ENCODE measurements around the gene PAK2. TPM values are rescaled to one million over a fixed set of nuclear protein-coding genes. Genes with fewer than 3 reads are reported as not detected.
"Not testable (repeated sequence)": the region's sequence is repeated elsewhere in the genome, so short reads cannot be mapped to it uniquely, and the experiment has no call there.

PAK2 gene
- total RNA-seq, 2 donors from 2014 or later = 37.4 to 48.3 TPM

DNA sequence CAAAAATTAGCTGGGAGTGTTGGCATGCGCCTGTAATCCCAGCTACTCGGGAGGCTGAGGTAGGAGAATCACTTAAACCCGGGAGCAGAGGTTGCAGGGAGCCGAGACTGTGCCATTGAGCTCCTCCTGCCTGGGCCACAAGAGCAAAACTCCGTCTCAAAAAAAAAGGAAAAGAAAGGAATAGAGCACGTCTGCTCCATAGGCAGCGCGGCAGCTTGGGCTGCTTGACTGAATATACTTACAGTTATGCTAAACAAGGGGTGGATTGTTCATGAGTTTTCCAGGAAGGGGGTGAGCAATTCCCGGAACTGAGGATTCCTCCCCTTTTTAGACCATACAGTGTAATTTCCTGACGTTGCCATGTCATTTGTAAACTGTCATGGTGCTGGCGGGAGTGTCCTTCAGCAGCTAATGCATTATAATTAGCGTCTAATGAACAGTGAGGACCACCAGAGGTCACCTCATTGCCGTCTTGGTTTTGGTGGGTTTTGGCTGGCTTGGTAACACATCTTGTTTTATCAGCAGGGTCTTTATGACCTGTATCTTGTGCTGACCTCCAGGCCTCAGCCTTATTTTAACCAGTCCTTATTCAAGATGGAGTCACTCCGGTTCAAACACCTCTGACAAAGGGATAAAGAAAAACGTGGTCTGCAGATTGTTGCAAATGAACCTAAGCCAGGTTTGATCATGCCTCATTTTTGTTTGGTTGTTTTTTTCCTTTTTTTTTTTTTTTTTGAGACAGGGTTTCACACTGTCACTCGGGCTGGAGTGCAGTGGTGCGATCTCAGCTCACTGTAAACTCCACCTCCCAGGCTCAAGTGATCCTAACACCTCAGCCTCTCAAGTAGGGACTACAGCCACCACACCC lies 103.1 kb downstream of the PAK2 start:
- no peak for DNase-seq (ENCODE audit: low spot score)
- 77% methylated on average over 17 of the region's 17 CpGs for WGBS
- Histone ChIP-seq H3K36me3 (no peaks in the 10 kb centered on the region), H3K27me3 (replicated peaks; ENCODE audit: insufficient read depth) (no peaks in the 10 kb centered on the region), H3K4me1 (replicated peaks) (no peaks in the 10 kb centered on the region), H3K4me3 (no peak overlapping the region), H3K27ac (no peak overlapping the region), H3K9me3 (no peaks in the 10 kb centered on the region)
- intact Hi-C loops (cut with DNase I) = no loop called here
- no peak for TF ChIP-seq POLR2AphosphoS5 (IDR thresholded peaks at IDR 0.05)
- no peak for TF ChIP-seq POLR2A (IDR thresholded peaks at IDR 0.05)
- TF ChIP-seq, protein P1, sequence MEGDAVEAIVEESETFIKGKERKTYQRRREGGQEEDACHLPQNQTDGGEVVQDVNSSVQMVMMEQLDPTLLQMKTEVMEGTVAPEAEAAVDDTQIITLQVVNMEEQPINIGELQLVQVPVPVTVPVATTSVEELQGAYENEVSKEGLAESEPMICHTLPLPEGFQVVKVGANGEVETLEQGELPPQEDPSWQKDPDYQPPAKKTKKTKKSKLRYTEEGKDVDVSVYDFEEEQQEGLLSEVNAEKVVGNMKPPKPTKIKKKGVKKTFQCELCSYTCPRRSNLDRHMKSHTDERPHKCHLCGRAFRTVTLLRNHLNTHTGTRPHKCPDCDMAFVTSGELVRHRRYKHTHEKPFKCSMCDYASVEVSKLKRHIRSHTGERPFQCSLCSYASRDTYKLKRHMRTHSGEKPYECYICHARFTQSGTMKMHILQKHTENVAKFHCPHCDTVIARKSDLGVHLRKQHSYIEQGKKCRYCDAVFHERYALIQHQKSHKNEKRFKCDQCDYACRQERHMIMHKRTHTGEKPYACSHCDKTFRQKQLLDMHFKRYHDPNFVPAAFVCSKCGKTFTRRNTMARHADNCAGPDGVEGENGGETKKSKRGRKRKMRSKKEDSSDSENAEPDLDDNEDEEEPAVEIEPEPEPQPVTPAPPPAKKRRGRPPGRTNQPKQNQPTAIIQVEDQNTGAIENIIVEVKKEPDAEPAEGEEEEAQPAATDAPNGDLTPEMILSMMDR (IDR thresholded peaks at IDR 0.05) = no peak

DNA sequence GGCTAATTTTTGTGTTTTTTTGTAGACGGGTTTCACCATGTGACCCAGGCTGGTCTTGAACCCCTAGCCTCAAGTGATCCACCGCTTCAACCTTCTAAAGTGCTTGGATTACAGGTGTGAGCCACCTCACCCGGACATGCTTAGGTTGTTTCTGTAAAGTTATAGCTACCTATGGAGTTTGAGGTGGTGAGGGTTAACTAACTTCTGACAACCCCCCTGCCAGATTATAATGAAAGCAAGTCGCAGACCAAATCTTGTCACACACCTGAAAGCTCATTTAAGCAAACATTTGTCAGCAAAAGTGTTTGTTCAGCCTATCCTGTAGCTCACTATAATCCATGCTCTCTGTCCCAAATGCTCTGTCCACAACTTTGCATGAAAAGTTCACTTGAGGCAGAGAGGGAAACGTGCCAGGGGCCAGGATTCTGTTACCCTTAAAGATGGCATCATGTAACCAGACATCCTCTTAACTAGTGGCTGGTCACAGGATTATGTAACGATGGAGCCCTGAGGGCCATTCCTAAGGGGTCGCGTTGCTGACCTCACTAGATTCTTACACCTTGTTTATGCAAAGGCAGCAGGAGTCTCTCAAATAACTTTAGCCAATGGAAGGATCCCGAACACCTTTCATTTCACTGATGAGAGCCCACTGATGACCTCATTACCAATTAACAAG lies 103.9 kb downstream of the PAK2 start:
- H3K36me3 ChIP-seq = no peaks in the 10 kb centered on the region
- H3K9me3 ChIP-seq = no peaks in the 10 kb centered on the region
- H3K4me3 ChIP-seq = no peak overlapping the region
- no peak for DNase-seq (ENCODE audit: low spot score)
- TF ChIP-seq POLR2AphosphoS5 (IDR thresholded peaks at IDR 0.05) (no peak), POLR2A (IDR thresholded peaks at IDR 0.05) (no peak)
- TF ChIP-seq, protein P1 (IDR thresholded peaks at IDR 0.05) = no peak
- WGBS = 78% methylated on average over 9 of the region's 9 CpGs
- intact Hi-C loops (cut with DNase I) = no loop called here
- no peak overlapping the region for H3K27ac ChIP-seq
- H3K4me1 ChIP-seq (replicated peaks) = no peaks in the 10 kb centered on the region
- H3K27me3 ChIP-seq (replicated peaks; ENCODE audit: insufficient read depth) = no peaks in the 10 kb centered on the region

DNA sequence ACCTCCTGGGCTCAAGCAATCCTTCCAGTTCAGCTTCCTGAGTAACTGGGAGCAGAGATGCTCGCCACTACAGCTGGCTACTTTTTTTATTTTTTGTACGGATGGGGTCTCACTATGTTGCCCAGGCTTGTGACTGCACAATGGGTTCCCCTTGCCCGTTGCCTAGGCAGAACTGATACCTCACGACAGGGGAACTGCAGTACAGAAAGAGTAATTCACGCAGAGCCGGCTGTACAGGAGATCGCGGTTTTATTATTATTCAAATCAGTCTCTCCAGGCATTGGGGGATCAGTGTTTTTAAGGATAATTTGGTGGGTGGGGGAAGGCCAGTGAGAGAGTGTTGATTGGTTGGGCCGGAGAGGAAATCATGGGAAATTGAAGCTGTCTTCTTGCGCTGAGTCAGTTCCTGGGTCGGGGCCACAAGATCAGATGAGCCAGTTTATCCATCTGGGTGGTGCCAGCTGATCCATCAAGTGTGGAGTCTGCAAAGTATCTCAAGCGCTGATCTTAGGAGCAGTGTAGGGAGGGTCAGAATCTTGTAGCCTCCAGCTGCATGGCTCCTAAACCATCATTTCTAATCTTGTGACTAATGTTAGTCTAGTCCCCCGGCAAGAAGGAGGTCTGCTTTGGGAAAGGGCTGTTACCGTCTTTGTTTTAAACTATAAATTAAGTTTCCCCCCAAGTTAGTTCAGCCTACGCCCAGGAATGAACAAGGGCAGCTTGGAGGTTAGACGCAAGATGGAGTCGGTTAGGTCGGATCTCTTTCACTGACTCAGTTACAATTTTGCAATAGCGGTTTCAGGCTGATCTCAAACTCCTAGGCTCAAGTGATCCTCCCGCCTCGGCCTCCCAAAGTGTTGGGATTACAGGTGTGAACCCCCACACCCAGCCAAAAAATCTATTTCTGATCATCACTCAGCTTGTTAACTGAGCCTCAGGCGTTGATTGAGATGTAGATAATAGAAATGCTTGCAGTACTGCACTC lies 104.9 kb downstream of the PAK2 start:
- H3K4me3 ChIP-seq; H3K4me1 ChIP-seq (replicated peaks); DNase-seq (ENCODE audit: low spot score); H3K27me3 ChIP-seq (replicated peaks; ENCODE audit: insufficient read depth); H3K9me3 ChIP-seq; H3K36me3 ChIP-seq; H3K27ac ChIP-seq; intact Hi-C loops (cut with DNase I): not testable (repeated sequence)
- WGBS = 86% methylated on average over 20 of the region's 22 CpGs

DNA sequence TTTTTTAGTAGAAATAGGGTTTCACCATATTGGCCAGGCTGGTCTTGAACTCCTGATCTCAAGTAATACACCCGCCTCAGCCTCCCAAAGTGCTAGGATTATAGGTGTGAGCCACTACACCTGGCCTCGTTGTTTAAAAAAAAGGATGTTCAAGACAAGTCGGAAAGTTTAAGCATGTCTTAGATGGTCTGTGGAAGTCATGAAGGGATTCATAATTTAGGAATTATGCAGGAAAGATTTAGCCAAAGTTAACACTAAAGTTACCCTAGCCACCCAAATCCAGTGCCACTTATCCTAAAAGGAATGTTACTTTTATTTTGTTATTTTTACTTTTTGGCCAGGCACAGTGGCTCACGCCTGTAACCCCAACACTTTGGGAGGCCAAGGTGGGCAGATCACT lies 108.7 kb downstream of the PAK2 start:
- H3K27ac ChIP-seq; DNase-seq (ENCODE audit: low spot score); H3K36me3 ChIP-seq; H3K9me3 ChIP-seq; H3K27me3 ChIP-seq (replicated peaks; ENCODE audit: insufficient read depth); H3K4me3 ChIP-seq; intact Hi-C loops (cut with DNase I); H3K4me1 ChIP-seq (replicated peaks): not testable (repeated sequence)
- WGBS = 92% methylated on average over 4 of the region's 4 CpGs

DNA sequence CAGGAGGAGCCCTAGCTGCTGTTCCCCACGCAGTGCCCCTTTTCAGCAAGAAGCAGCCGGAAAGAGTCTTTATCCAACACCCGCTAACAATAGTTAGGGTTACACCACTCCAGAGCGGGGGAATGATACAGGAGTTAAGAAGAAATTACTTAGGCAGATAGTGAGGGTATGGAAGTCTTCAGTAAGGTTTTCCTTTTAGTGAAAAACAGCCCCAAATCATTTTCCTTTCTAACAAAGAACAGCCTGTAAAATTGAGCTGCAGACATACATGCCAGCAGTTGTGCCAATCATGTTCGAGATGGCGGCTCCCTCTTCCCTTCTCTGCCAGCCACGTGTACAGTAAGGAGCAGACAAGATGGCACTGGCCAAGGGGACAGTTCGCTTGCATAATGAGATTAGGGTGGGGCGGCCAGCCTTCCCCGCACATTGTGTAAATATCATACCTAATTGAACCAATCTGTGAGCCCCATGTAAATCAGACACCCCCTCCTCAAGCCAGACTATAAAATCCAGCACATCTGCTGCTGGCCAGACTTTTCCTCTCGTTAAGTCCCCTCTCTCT lies 109.6 kb downstream of the PAK2 start:
- no peak overlapping the region for H3K27ac ChIP-seq
- no peaks in the 10 kb centered on the region for H3K9me3 ChIP-seq
- H3K36me3 ChIP-seq = no peaks in the 10 kb centered on the region
- H3K27me3 ChIP-seq (replicated peaks; ENCODE audit: insufficient read depth) = no peaks in the 10 kb centered on the region
- no peak for TF ChIP-seq POLR2A (IDR thresholded peaks at IDR 0.05)
- TF ChIP-seq, protein P1 (IDR thresholded peaks at IDR 0.05) = no peak
- no peak for TF ChIP-seq POLR2AphosphoS5 (IDR thresholded peaks at IDR 0.05)
- no peak overlapping the region for H3K4me3 ChIP-seq
- DNase-seq (ENCODE audit: low spot score) = no peak
- intact Hi-C loops (cut with DNase I) = no loop called here
- 72% methylated on average over 11 of the region's 11 CpGs for WGBS
- H3K4me1 ChIP-seq (replicated peaks) = no peaks in the 10 kb centered on the region

DNA sequence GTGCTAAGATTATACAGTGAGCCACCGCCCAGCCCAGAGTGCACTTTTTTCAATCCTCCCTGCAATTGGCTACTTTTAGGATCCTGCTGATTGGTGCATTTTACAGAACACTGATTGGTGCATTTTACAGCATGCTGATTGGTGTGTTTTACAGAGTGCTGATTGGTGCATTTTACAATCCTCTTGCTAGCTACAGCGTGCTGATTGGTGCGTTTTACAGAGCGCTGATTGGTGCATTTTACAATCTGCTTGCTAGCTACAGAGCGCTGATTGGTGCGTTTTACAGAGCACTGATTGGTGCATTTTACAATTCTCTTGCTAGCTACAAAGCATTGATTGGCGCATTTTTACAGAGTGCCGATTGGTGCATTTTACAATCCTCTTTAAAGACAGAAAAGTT lies 123.3 kb downstream of the PAK2 start:
- H3K27ac ChIP-seq; intact Hi-C loops (cut with DNase I); H3K27me3 ChIP-seq (replicated peaks; ENCODE audit: insufficient read depth); H3K4me1 ChIP-seq (replicated peaks); H3K4me3 ChIP-seq; H3K36me3 ChIP-seq; DNase-seq (ENCODE audit: low spot score); H3K9me3 ChIP-seq: not testable (repeated sequence)
- WGBS = 91% methylated on average over 8 of the region's 8 CpGs
